HL-60 (cell line): ENCODE data around the gene USP1.

Experiments
- DNase-seq, 2 experiments: peaks; one replicate each; pipeline ENCODE4 v3.0.0-alpha.2; 2010 to 2020; ENCODE audit warnings: low read depth in 1 of 2, low spot score in 1 of 2
- H3K27ac ChIP-seq: fragments of 250-450 bp; sonication (Bioruptor Pico); replicated peaks from 2 replicates; pipeline ENCODE4 v1.5.1; 2020; ENCODE audit warnings: mild to moderate bottlenecking, moderate library complexity
- H3K27me3 ChIP-seq: fragments of 250-450 bp; sonication (Bioruptor Pico); 2 replicates; pipeline ENCODE4 v1.5.1; 2021; ENCODE audit warnings: mild to moderate bottlenecking, moderate library complexity; ENCODE audit not compliant: insufficient read depth, poor library complexity, severe bottlenecking
- H3K4me3 ChIP-seq: replicated peaks from 2 replicates; pipeline ENCODE4 v1.5.1; 2011; ENCODE audit warnings: mild to moderate bottlenecking, control low read depth, low read length; ENCODE audit not compliant: insufficient read depth
- GABPA ChIP-seq: IDR thresholded peaks from 2 replicates; pipeline ENCODE4 v1.6.1; 2012; ENCODE audit warnings: low read depth
- POLR2AphosphoS5 ChIP-seq: IDR thresholded peaks from 2 replicates; pipeline ENCODE4 v1.6.1; 2012; ENCODE audit warnings: low read depth
- SPI1 ChIP-seq: IDR thresholded peaks from 2 replicates; pipeline ENCODE4 v1.6.1; 2012; ENCODE audit warnings: low read depth, mild to moderate bottlenecking, borderline replicate concordance
- TF ChIP-seq, protein P1 (sequence below): IDR thresholded peaks from 2 replicates; pipeline ENCODE4 v1.6.1; 2012; ENCODE audit warnings: low read depth; ENCODE audit not compliant: insufficient replicate concordance
- TF ChIP-seq, protein P2 (sequence below): IDR thresholded peaks from one replicate; pipeline ENCODE4 v1.5.1; 2011; ENCODE audit warnings: low read length, control low read depth, inconsistent platforms; ENCODE audit not compliant: insufficient read depth

USP1 gene

DNA sequence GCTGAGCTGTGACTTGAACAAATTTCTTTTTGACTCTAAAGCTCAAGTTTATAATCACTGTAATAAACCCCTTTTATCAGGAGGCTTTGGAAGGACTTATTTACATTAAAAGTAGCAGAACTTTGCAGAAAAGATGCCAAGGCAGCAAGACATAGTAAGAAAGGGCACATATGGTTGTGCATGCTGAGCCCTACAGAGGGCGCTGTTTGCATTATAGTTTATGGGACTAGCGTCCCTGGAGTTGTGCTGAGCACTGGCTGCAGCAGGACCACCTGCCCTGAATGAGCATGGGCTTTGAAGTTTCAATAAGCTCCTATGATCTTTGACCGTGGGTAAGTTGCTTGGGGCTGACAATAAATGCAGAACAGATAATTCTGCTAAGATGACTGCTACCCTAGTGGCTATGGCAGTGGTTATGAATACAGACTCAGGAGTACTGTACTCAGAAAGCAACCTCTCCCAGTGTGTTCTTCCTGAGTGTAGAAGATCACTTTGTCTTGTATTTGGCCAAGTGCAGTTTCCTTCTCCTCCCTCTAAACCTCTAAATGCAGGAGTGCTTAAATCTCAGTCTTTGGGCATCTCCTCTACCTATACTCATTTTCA is 45.4 kb upstream of the USP1 start:
- Histone ChIP-seq H3K4me3 (no peak overlapping the region), H3K27ac (no peak overlapping the region), H3K27me3 (no peaks in the 10 kb centered on the region)
- TF ChIP-seq, protein P1, sequence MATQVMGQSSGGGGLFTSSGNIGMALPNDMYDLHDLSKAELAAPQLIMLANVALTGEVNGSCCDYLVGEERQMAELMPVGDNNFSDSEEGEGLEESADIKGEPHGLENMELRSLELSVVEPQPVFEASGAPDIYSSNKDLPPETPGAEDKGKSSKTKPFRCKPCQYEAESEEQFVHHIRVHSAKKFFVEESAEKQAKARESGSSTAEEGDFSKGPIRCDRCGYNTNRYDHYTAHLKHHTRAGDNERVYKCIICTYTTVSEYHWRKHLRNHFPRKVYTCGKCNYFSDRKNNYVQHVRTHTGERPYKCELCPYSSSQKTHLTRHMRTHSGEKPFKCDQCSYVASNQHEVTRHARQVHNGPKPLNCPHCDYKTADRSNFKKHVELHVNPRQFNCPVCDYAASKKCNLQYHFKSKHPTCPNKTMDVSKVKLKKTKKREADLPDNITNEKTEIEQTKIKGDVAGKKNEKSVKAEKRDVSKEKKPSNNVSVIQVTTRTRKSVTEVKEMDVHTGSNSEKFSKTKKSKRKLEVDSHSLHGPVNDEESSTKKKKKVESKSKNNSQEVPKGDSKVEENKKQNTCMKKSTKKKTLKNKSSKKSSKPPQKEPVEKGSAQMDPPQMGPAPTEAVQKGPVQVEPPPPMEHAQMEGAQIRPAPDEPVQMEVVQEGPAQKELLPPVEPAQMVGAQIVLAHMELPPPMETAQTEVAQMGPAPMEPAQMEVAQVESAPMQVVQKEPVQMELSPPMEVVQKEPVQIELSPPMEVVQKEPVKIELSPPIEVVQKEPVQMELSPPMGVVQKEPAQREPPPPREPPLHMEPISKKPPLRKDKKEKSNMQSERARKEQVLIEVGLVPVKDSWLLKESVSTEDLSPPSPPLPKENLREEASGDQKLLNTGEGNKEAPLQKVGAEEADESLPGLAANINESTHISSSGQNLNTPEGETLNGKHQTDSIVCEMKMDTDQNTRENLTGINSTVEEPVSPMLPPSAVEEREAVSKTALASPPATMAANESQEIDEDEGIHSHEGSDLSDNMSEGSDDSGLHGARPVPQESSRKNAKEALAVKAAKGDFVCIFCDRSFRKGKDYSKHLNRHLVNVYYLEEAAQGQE = no peak
- TF ChIP-seq, protein P2, sequence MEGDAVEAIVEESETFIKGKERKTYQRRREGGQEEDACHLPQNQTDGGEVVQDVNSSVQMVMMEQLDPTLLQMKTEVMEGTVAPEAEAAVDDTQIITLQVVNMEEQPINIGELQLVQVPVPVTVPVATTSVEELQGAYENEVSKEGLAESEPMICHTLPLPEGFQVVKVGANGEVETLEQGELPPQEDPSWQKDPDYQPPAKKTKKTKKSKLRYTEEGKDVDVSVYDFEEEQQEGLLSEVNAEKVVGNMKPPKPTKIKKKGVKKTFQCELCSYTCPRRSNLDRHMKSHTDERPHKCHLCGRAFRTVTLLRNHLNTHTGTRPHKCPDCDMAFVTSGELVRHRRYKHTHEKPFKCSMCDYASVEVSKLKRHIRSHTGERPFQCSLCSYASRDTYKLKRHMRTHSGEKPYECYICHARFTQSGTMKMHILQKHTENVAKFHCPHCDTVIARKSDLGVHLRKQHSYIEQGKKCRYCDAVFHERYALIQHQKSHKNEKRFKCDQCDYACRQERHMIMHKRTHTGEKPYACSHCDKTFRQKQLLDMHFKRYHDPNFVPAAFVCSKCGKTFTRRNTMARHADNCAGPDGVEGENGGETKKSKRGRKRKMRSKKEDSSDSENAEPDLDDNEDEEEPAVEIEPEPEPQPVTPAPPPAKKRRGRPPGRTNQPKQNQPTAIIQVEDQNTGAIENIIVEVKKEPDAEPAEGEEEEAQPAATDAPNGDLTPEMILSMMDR = peak; percentile 35
- peak in 1 of 2 experiments; percentile 13 for DNase-seq

DNA sequence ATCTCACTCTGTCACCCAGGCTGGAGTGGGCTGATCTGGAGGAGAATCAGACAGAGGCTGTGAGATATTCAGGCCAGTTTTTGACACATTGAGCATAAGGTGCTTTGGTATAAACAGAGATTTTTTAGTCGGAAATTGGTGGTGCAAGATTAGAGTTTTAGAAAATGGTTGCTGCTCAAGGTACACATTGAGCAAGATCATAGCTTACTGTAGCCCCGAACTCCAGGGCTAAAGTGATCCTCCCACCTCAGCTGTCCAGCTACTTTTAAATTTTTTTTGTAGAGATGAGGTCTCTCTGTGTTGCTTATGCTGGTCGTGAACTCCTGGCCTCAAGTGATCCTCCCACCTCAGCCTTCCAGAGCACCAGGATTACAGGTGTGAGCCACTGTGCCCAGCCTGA is 43.9 kb upstream of the USP1 start:
- Histone ChIP-seq H3K27me3 (no peaks in the 10 kb centered on the region), H3K4me3 (no peak overlapping the region), H3K27ac (no peak overlapping the region)
- no peak for DNase-seq
- TF ChIP-seq SPI1 (no peak), POLR2AphosphoS5 (no peak)

DNA sequence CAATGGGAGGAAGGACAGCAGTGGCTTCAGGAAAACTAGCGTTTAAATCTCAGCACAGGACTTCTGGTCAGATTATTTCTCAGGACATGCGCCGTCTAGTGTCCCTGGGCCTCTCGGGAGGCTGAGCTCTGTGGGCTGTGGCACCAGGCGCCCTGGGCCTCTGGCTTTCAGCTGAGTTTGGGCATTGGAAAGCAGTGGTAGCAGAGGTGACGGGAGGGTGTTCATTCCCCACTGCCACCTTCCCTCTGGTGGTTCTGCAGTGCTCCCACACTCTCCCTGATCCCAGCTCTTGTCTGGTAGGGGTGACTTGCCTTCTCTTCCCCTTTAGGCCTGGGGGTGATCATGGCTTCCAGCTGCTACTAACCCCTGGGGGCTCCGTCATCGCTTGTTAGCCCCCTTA is 42.2 kb upstream of the USP1 start:
- no peak overlapping the region for H3K4me3 ChIP-seq
- no peak for DNase-seq
- H3K27ac ChIP-seq = no peak overlapping the region
- TF ChIP-seq POLR2AphosphoS5 (no peak), GABPA (no peak), SPI1 (no peak)
- TF ChIP-seq, protein P1 = no peak
- TF ChIP-seq, protein P2 = no peak
- no peaks in the 10 kb centered on the region for H3K27me3 ChIP-seq

DNA sequence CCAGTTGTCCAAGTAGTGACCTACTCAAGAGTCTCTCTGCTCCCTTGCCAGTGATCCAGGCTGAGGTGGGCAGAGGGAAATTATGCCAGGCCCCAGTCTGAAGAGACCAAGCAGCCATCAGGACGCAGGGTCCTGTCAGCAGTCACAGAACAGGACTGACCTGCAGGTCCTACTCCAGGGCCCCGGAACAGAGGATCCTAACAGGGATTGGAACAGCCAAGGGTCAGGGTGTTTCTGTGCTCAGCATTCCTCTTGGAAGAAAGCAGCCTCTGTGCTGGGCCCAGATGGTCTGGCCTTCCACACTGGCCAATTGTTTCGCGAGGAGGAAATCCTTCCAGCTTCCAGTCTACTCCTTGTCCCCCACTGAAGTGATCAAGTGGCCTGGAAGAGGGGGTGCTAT is 41.6 kb upstream of the USP1 start:
- TF ChIP-seq, protein P2 = no peak
- TF ChIP-seq, protein P1 = no peak

More for the DNA sequence above, 41.6 kb upstream of the USP1 start:
- no peak overlapping the region for H3K4me3 ChIP-seq
- H3K27me3 ChIP-seq = no peaks in the 10 kb centered on the region
- no peak overlapping the region for H3K27ac ChIP-seq
- DNase-seq = no peak
